Gastroesophageal sphincter (tissue), 4 donors: Measurements from ENCODE around the gene ELMO1. TPM values are rescaled to one million over a fixed set of nuclear protein-coding genes. Genes with fewer than 3 reads are reported as not detected.

Source experiments
- ATAC-seq: fragments of 150-250 bp; one replicate; pipeline ENCODE4 v1.9.1; 2016; ENCODE audit warnings: mild to moderate bottlenecking, moderate library complexity
- H3K27ac ChIP-seq, 4 donors: fragments of 200-600 bp; sonication (generic) in 3 of 4; 1 replicate in 3 of 4; 2 replicates in 1 of 4; pipeline ENCODE4 v1.5.1; 2016 to 2019
- H3K27me3 ChIP-seq: fragments of 200-600 bp; sonication (generic); one replicate; pipeline ENCODE4 v1.5.1; 2019
- H3K36me3 ChIP-seq, 2 donors: fragments of 200-600 bp; sonication (generic); one replicate each; pipeline ENCODE4 v1.5.1; 2019; ENCODE audit warnings: control low read depth in 1 of 2
- H3K4me1 ChIP-seq, 3 donors: fragments of 200-600 bp; sonication (generic); 1 replicate in 2 of 3; 2 replicates in 1 of 3; pipeline ENCODE4 v1.5.1; 2016 to 2019; ENCODE audit warnings: control low read depth in 2 of 3
- H3K4me3 ChIP-seq, 2 donors: fragments of 200-600 bp; sonication (generic); one replicate each; pipeline ENCODE4 v1.5.1; 2019; ENCODE audit warnings: mild to moderate bottlenecking in 1 of 2, moderate library complexity in 1 of 2
- H3K9me3 ChIP-seq, 3 donors: fragments of 200-600 bp; sonication (generic); one replicate each; pipeline ENCODE4 v1.5.1; 2017 to 2019; ENCODE audit warnings: control low read depth in 2 of 3
- EP300 ChIP-seq: sonication (generic); formaldehyde crosslinking; IDR thresholded peaks from one replicate; pipeline ENCODE4 v1.6.1; 2017; ENCODE audit warnings: antibody characterized with exemption, mild to moderate bottlenecking
- POLR2A ChIP-seq, 2 donors: fragments of 450-650 bp; IDR thresholded peaks; one replicate each; pipeline ENCODE4 v1.6.1; 2017; ENCODE audit warnings: antibody characterized with exemption in 2 of 2, mild to moderate bottlenecking in 2 of 2, moderate library complexity in 1 of 2
- POLR2AphosphoS5 ChIP-seq: sonication (generic); formaldehyde crosslinking; IDR thresholded peaks from one replicate; pipeline ENCODE4 v1.6.1; 2017; ENCODE audit warnings: antibody characterized with exemption
- WGBS, 2 donors: methylation state at CpG; one replicate each; pipeline ENCODE4 v1.1.5; 2018; ENCODE audit warnings: low coverage in 1 of 2; 5-methylcytosine and 5-hydroxymethylcytosine counted together
- total RNA-seq, 4 donors: library from RNA; depleted of rRNA; stranded (reverse); fragments of >200 nt; gene quantifications; one replicate each; pipeline ENCODE4 v1.1.0, GENCODE V29; 2016
- TF ChIP-seq, protein P1 (sequence below), 4 experiments: fragments of 200-600 bp in 2 of 4; fragments of 450-650 bp in 2 of 4; sonication (generic) in 1 of 4; IDR thresholded peaks; one replicate each; pipeline ENCODE4 v1.5.1; 2017 to 2019; ENCODE audit warnings: antibody characterized with exemption in 4 of 4, mild to moderate bottlenecking in 2 of 4, moderate library complexity in 2 of 4

Gene ELMO1
- total RNA-seq, 4 donors from 2014 or later, result 22.1 to 54.0 (median 42.7) TPM

DNA sequence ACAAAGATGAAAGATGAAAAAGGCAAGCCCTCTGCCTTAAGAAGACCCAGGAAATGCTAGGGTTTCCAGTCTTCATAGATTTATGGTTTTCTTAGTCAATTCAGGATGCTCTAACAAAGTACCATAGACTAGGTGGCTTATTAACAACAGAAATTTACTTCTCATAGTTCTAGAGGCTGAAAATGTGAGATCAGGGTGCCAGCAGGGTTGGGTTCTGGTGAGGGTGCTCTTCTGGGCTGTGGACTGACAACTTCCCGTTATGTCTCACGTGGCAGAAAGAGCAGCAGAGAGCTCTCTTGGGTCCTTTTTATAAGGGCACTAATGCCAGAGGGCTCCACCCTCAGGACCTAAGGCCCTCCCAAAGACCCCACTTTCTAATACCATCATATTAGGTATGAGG lies 23.7 kb downstream of the ELMO1 start:
- ATAC-seq, result no peak
- Histone ChIP-seq H3K27me3 (no peaks in the 10 kb centered on the region), H3K27ac (no peak overlapping the region), H3K4me1 (peaks cover 0 to 27% (median 2%) of the 10 kb centered on the region in 3 donors), H3K9me3 (no peaks in the 10 kb centered on the region), H3K36me3 (no peaks in the 10 kb centered on the region), H3K4me3 (no peak overlapping the region)
- WGBS, 2 donors, result 87% methylated on average over 2 of the region's 2 CpGs; no CpG with 5 or more reads in 1 of the 2 donors
- no peak for TF ChIP-seq POLR2A (IDR thresholded peaks at IDR 0.05)
- TF ChIP-seq POLR2AphosphoS5, result no peak

DNA sequence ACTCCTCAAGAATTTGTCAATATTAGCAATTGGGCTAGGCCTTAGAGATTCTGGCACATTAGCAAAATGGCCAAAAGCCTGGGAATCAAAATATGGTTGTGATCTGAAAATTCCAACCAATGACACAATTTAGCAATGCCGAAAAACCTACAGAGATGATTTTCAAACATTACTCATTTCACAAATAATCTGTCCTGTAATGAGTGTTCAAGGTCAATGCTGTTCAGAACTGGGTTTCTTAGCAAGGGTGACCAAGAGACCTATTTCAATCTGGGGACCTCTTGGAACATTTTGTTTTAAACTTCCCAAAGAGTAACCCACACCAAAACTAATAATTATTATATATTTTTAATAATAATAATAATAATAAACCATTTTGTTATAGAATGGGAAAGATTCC lies 24.1 kb downstream of the ELMO1 start:
- Histone ChIP-seq H3K4me1 (peaks cover 0 to 30% (median 2%) of the 10 kb centered on the region in 3 donors), H3K9me3 (no peaks in the 10 kb centered on the region), H3K27me3 (no peaks in the 10 kb centered on the region), H3K27ac (no peak overlapping the region), H3K36me3 (no peaks in the 10 kb centered on the region), H3K4me3 (no peak overlapping the region)
- no peak for ATAC-seq
- no peak for TF ChIP-seq POLR2A (IDR thresholded peaks at IDR 0.05)
- TF ChIP-seq EP300, result no peak
- TF ChIP-seq, protein P1, sequence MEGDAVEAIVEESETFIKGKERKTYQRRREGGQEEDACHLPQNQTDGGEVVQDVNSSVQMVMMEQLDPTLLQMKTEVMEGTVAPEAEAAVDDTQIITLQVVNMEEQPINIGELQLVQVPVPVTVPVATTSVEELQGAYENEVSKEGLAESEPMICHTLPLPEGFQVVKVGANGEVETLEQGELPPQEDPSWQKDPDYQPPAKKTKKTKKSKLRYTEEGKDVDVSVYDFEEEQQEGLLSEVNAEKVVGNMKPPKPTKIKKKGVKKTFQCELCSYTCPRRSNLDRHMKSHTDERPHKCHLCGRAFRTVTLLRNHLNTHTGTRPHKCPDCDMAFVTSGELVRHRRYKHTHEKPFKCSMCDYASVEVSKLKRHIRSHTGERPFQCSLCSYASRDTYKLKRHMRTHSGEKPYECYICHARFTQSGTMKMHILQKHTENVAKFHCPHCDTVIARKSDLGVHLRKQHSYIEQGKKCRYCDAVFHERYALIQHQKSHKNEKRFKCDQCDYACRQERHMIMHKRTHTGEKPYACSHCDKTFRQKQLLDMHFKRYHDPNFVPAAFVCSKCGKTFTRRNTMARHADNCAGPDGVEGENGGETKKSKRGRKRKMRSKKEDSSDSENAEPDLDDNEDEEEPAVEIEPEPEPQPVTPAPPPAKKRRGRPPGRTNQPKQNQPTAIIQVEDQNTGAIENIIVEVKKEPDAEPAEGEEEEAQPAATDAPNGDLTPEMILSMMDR (IDR thresholded peaks at IDR 0.05), result no peak
- TF ChIP-seq POLR2AphosphoS5, result no peak
- 100% methylated on average over 1 of the region's 1 CpG for WGBS, 2 donors

DNA sequence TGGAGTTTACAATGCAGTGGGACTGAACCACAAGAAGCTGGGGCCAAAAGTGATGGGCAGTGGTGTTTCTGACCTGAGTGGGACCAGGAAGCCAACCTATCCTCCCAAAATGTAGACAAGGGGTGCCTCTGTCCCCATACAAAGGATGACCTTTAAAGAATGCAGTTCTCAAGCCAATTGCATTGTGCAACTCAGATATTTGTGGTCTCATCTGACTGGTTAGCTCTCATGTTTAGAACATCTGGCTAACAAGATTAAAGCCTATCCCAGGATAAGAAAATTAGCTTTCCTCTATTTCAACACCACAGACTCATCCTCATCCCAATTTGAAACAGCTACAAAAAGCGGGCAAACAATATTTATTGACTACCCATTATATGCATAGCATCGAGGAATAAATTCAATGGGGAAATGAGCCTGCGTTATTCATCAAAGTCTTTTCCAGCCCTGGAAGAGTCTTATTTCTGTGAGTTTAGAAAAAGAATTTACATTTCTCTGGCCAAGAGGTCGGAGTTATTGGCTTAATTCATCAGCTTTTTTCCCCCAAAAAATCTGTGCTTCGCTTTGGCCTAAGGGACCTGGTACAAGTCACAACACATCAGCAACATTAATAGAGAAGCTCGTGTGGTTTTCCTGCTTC lies 26.7 kb downstream of the ELMO1 start:
- Histone ChIP-seq H3K36me3 (no peaks in the 10 kb centered on the region), H3K4me3 (no peak overlapping the region), H3K4me1 (peaks cover 0 to 30% (median 2%) of the 10 kb centered on the region in 3 donors), H3K9me3 (no peaks in the 10 kb centered on the region), H3K27ac (peak overlapping the region in 3 of 4 donors; percentile 41 to 55 (median 50)), H3K27me3 (no peaks in the 10 kb centered on the region)
- 45 to 62% methylated on average over 6 of the region's 6 CpGs for WGBS, 2 donors
- peak; percentile 83 for ATAC-seq
- TF ChIP-seq POLR2AphosphoS5 (peak; percentile 55), EP300 (no peak)

DNA sequence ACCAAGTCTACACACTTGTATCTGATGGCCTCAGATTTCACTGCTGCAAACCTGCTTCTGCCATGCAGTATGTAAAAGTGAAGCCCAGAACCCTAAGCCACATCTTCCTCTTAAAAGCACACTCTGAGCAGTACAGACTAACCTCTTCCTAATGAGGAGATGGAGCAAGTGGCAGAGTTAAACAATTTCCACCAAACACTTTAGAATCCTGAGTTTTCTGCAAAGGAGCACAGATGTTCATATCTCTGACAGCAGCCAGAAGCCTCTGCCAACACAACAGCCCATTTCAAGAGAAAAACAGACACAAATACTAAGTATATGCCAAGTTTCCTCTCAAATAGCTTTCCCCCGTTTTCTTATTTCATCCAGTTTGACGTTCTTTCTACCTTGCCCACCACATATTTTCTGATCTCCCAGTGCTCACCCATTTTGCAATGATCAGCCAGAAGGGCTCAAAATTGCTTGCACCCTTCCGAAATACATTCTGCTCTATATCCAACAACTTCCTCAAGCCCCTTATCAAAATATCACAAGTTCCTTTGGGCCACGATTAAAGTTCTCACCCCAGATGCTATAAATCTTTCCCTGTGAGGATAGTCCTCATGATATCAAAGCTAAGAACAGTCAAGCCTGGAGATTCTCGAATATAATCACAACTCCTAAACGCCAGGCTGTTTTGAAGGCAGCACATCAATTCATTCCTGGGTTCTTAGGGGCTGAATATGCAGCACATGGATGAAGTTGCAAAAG lies 27.5 kb downstream of the ELMO1 start:
- Histone ChIP-seq H3K27me3 (no peaks in the 10 kb centered on the region), H3K36me3 (no peaks in the 10 kb centered on the region), H3K4me3 (no peak overlapping the region), H3K27ac (peak overlapping the region in 3 of 4 donors; percentile 50 to 57 (median 55)), H3K4me1 (peaks cover 0 to 30% (median 2%) of the 10 kb centered on the region in 3 donors), H3K9me3 (no peaks in the 10 kb centered on the region)
- peak; percentile 19 for ATAC-seq
- TF ChIP-seq, protein P1 (IDR thresholded peaks at IDR 0.05), result no peak
- TF ChIP-seq POLR2A (IDR thresholded peaks at IDR 0.05), result no peak
- no peak for TF ChIP-seq POLR2AphosphoS5
- no peak for TF ChIP-seq EP300
- WGBS, 2 donors, result 33 to 40% methylated on average over 5 of the region's 6 CpGs

DNA sequence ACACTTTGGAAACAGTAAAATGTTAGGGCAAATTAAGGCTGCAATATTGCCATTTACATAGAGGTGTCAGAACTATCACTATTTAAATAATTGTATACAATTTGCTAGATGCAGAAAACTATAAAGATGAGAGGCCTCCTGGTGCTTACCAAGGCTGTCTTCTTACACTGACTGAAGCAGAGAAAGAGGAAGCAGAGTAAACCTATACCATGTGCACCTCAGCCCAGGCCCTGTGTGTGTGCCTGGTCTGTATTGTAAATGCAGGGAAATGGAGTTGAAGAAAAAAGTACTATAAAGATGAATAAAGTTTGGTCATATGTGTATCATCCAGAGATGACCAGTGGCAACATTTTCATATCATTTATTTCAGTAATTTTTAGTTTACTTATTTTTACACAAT lies 29.2 kb downstream of the ELMO1 start:
- Histone ChIP-seq H3K4me3 (no peak overlapping the region), H3K27me3 (no peaks in the 10 kb centered on the region), H3K4me1 (peaks cover 0 to 30% (median 2%) of the 10 kb centered on the region in 3 donors), H3K27ac (no peak overlapping the region), H3K9me3 (no peaks in the 10 kb centered on the region), H3K36me3 (no peaks in the 10 kb centered on the region)
- TF ChIP-seq POLR2A (IDR thresholded peaks at IDR 0.05), result no peak
- TF ChIP-seq, protein P1 (IDR thresholded peaks at IDR 0.05), result no peak
- no peak for TF ChIP-seq EP300
- no peak for TF ChIP-seq POLR2AphosphoS5
- ATAC-seq, result no peak

DNA sequence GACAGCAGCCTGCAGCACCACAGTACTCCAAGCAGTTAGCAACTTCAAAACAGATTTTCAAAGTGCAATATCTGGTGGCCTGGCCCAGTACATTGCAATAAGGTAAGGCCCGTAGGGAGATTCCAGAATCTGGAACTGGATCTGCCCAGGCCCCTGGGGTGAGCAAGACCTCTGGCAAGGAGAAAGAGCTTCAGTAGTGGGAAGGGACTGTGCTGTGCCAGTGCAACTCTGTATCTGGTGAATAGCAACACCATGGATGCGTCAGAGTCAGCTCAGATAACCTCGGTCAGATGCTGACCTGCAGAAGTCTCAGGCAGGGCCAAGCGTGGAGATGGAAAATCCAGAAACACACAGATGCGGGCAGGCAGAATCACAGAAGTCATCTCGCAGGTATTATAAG lies 30.3 kb downstream of the ELMO1 start:
- Histone ChIP-seq H3K9me3 (no peaks in the 10 kb centered on the region), H3K27me3 (no peaks in the 10 kb centered on the region), H3K36me3 (no peaks in the 10 kb centered on the region), H3K27ac (no peak overlapping the region), H3K4me3 (no peak overlapping the region), H3K4me1 (peaks cover 0 to 30% (median 2%) of the 10 kb centered on the region in 3 donors)
- TF ChIP-seq, protein P1 (IDR thresholded peaks at IDR 0.05), result no peak
- TF ChIP-seq POLR2A (IDR thresholded peaks at IDR 0.05) (no peak), EP300 (no peak), POLR2AphosphoS5 (no peak)
- ATAC-seq, result no peak
- WGBS, 2 donors, result 76 to 100% methylated on average over 3 to 6 of the region's 6 CpGs
